T-helper 2 cell treated with Interferon-gamma antibody and Interleukin-4, amounts not matched to agents 100 ng/mL and 5 ng/mL, for 36 hours (primary cell): Measurements from ENCODE around the gene KCNK1. TPM values are rescaled to one million over a fixed set of nuclear protein-coding genes. Genes with fewer than 3 reads are reported as not detected.

Experiments
- intact Hi-C: fragments of 100-400 bp; cut with micrococcal nuclease; formaldehyde crosslinking; loops from one replicate; pipeline ENCODE4 v1.15.1; 2023
- total RNA-seq: library from RNA; stranded (reverse); gene quantifications from 2 replicates; pipeline ENCODE4 v1.2.3, GENCODE V29; 2022

Gene KCNK1
- total RNA-seq, 1 donor from 2014 or later = 6.8 TPM

GRCh38 chr1:233636503-233636877 lies 22.6 kb downstream of the KCNK1 start:
- intact Hi-C loops = no loop called here

DNA sequence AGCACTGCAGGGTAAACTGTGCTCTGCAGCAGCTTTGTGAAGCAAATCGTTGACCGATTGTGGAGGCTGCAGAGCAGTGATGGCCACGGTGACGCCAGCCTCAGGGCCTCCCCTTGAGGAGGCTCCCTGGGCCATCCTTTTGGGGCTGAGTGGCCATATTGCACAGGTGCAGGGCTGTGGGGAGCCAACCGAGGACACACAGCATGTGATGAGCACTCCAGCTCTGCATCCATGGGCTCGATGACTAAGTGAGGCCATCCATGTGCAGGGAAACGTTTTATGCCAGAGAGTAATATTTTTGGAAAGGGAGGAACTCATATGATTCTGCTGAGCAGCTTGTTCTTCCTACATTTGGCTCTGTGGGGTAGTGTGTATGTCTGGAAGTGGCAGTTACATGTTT lies 24.6 kb downstream of the KCNK1 start:
- intact Hi-C loops = no loop called here

GRCh38 chr1:233639611-233640010 lies 25.7 kb downstream of the KCNK1 start:
- intact Hi-C loops = no loop called here

GRCh38 chr1:233640179-233640578 lies 26.3 kb downstream of the KCNK1 start:
- intact Hi-C loops = no loop called here

DNA sequence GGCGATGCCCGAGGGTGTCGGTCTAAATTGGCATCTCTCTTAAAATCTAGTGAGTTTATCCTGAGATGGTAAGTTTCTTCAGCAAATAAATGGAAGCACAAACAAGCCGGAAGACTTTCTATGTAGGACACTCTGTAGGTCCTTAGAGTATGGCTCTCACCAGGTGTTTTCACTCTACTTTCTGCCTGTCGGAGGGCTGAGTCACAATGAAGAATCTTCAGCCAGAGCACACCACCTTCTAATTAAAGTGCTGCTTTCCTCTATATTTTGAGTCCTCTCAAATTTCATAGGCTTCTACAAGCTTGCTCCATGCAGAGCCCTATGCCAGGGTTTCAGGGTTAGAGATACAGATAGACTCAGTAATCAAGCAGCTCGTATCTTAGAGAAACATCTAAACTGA lies 27.1 kb downstream of the KCNK1 start:
- intact Hi-C loops = no loop called here

- intact Hi-C loops = no loop called here
Measured at GRCh38 chr1:233647073-233647472, 33.2 kb downstream of the KCNK1 start.

GRCh38 chr1:233647636-233648035 lies 33.7 kb downstream of the KCNK1 start:
- intact Hi-C loops = no loop called here

- intact Hi-C loops = no loop called here
Measured at GRCh38 chr1:233651061-233651460, 37.2 kb downstream of the KCNK1 start.

GRCh38 chr1:233651563-233652233 lies 37.8 kb downstream of the KCNK1 start:
- intact Hi-C loops = no loop called here

DNA sequence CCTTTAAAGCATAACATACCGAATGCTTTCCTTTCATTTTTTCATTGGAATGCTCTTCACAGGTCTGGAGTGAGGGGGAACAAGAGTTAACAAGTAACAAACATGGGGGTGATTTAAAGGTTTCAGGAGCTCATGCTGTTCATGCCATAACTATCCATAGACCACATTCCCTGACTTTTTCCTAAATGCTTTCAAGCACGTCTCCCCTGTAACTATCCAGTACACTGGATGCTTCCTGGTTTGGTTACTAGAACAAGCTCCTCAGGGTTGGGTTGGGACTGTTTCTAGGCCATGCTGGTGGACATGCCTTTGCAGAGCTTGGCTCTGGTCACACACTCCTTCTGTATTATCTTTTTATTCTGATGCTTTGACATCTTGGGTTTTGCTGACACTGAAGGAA lies 38.6 kb downstream of the KCNK1 start:
- intact Hi-C loops = no loop called here

- intact Hi-C loops = no loop called here
Measured at GRCh38 chr1:233654658-233655280, 40.9 kb downstream of the KCNK1 start.

- intact Hi-C loops = no loop called here
Measured at GRCh38 chr1:233655301-233655740, 41.4 kb downstream of the KCNK1 start.

- intact Hi-C loops = no loop called here
Measured at GRCh38 chr1:233656032-233656635, 42.2 kb downstream of the KCNK1 start.

- intact Hi-C loops = no loop called here
Measured at GRCh38 chr1:233656687-233657086, 42.8 kb downstream of the KCNK1 start.

- intact Hi-C loops = no loop called here
Measured at GRCh38 chr1:233657466-233657865, 43.6 kb downstream of the KCNK1 start.

DNA sequence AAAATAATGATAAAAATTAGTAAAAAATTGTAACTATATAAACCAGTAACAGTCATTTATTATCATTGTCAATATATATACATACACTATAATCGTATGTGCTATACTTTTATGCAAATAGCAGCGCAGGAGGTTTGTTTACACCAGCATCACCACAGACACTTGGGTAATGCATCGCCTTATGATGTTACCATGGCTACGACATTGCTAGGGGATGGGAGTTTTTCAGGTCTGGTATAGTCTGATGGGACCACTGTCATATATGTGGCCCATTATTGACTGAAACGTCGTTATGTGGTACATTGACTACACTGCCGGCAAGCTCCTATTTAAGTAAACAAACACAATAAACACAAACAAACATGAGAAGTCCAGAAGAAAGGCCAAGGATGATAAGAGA lies 45.6 kb downstream of the KCNK1 start:
- intact Hi-C loops = no loop called here

- intact Hi-C loops = no loop called here
Measured at GRCh38 chr1:233661376-233662159, 47.7 kb downstream of the KCNK1 start.

DNA sequence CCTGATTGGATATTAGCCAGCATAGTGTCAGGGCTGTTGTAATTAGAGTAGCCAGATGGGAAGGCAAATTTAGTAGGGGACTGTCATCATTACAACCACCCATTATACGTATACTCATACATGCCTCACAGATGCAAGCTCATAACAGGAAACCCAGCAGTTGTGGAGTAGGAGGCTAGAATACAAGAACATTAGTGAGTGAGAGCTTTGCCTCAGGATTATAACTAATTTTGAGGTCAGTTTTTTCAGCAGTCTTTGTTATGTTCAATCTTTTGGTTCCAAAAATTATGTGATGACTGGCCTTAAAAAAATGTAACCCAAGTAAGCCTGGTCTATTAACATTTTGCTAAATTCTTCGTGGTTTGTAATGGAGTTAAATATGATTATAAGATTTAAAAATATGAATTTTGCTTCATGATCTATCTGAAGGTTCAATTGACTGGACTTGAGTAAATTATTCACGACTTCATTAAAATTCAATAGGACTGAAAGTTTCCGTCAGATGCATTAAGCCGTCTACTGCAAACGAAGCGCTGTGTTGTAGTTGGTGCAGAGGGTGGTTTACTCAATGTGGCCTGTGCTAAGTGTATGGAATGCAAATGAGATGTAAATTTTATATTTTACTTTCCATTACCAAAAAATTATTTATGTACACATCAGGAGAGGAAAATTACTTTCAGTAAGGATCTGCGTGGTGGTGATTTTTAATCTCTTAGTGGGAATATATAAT lies 48.8 kb downstream of the KCNK1 start:
- intact Hi-C loops = no loop called here

DNA sequence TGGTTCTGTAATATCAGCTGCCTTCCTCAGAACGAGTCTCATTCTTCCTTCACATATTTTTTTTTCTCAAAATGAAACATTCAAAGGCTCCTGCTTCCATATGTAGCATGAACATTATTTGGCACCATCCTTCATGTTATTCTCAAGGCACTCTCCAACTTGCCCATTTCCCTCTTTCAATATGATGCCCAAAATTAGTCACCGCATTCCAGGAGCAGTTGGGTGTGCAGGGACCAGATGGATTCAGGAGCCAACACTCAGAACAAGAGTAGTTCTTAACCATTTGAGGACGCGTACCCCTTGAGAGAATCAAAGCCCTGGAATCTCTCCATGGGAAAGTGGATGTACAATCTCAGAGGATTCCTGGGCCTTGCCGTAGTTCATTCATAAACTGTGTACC lies 50.3 kb downstream of the KCNK1 start:
- intact Hi-C loops = no loop called here

GRCh38 chr1:233664804-233665574 lies 51.1 kb downstream of the KCNK1 start:
- intact Hi-C loops = loop anchor here (5.0 kb wide), 1 partner anchor 68 kb away; no protein-coding TSS in a partner anchor
